ENCODE results near the gene FOXN3.

The FOXN3 gene

DNA sequence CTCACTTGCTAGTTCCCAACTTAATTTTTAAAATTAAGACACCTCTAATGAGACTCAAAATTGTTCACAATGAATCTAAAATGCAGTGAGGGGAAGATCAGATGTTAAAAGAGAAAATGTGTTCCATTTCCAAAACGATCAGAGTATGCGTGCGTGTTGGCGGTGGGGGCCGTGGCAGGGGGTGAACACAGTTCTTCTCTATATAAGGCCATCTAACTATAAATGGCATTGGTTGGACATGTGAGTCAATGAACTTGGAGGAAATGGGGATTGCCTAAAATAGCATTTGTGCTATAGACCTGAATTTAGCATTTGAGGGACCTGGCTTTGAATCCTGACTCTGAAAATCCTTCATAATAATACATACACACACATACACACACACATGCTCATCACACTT is 149.4 kb downstream of the FOXN3 start:
- no peak overlapping the region for H3K27ac ChIP-seq
- POLR2A ChIA-PET (ENCODE audit: low non-redundant PET): no interaction called here
- DNase-seq (ENCODE audit: low spot score): no peak
- CTCF ChIA-PET: no interaction called here
- TF ChIP-seq, protein P1, sequence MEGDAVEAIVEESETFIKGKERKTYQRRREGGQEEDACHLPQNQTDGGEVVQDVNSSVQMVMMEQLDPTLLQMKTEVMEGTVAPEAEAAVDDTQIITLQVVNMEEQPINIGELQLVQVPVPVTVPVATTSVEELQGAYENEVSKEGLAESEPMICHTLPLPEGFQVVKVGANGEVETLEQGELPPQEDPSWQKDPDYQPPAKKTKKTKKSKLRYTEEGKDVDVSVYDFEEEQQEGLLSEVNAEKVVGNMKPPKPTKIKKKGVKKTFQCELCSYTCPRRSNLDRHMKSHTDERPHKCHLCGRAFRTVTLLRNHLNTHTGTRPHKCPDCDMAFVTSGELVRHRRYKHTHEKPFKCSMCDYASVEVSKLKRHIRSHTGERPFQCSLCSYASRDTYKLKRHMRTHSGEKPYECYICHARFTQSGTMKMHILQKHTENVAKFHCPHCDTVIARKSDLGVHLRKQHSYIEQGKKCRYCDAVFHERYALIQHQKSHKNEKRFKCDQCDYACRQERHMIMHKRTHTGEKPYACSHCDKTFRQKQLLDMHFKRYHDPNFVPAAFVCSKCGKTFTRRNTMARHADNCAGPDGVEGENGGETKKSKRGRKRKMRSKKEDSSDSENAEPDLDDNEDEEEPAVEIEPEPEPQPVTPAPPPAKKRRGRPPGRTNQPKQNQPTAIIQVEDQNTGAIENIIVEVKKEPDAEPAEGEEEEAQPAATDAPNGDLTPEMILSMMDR (conservative IDR thresholded peaks at IDR 0.05; ENCODE audit: low read depth): no peak

GRCh38 chr14:89267163-89267562 is 149.9 kb downstream of the FOXN3 start:
- no peak overlapping the region for H3K27ac ChIP-seq
- POLR2A ChIA-PET (ENCODE audit: low non-redundant PET): no interaction called here
- DNase-seq (ENCODE audit: low spot score): no peak
- CTCF ChIA-PET: no interaction called here
- TF ChIP-seq, protein P1 (conservative IDR thresholded peaks at IDR 0.05; ENCODE audit: low read depth): no peak

GRCh38 chr14:89266754-89267153 is 150.3 kb downstream of the FOXN3 start:
- no peak for DNase-seq (ENCODE audit: low spot score)
- H3K27ac ChIP-seq: no peak overlapping the region
- TF ChIP-seq, protein P1 (conservative IDR thresholded peaks at IDR 0.05; ENCODE audit: low read depth): no peak
- ChIA-PET CTCF (interaction anchor here (0.6 kb wide), 1 partner anchor 83 kb away, joined by 3 read pairs; no protein-coding TSS in a partner anchor), POLR2A (ENCODE audit: low non-redundant PET) (no interaction called here)

DNA sequence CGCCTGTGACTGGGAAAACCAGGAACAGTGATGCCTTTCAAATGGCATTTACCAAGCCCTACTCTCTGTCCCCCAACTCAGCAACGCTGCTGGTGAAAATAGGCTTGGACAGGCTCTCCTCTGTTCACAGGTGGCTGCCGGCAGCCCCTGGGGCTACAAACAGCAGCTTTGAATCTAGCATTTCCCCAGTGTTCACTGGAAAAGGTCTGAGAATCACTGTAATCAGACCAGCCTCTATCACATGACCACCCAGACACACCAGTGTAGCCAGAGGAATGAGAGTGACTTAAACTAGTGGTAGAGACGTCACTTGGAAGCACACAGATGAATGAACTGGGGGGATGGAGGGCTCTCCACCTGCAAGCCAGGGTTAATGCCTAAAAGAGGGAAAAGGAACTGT is 151.8 kb downstream of the FOXN3 start:
- no peak overlapping the region for H3K27ac ChIP-seq
- ChIA-PET CTCF (no interaction called here), POLR2A (ENCODE audit: low non-redundant PET) (no interaction called here)
- TF ChIP-seq, protein P1 (conservative IDR thresholded peaks at IDR 0.05; ENCODE audit: low read depth): no peak
- no peak for DNase-seq (ENCODE audit: low spot score)

- TF ChIP-seq, protein P1 (conservative IDR thresholded peaks at IDR 0.05; ENCODE audit: low read depth): no peak
- H3K27ac ChIP-seq: no peak overlapping the region
- ChIA-PET POLR2A (ENCODE audit: low non-redundant PET) (no interaction called here), CTCF (no interaction called here)
- DNase-seq (ENCODE audit: low spot score): no peak
Measured at GRCh38 chr14:89264196-89264800, 152.7 kb downstream of the FOXN3 start.

DNA sequence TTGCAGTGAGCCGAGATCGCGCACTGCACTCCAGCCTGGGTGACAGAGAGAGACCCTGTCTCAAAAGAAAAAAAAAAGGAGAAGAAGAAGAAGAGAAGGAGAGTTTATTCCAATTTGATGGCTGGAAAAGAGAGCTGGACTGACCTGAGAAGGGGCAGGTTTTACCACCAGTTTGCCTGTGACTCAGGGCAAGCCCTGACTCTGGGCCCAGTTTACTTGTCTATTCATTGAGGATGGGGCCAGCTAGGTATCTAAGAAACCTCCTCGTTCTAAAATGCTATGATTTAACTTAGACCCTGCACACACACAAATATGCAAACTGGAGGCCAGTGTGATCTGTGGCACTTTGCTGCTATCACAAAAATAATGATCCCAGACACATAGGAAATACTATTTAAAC is 155.0 kb downstream of the FOXN3 start:
- no peak overlapping the region for H3K27ac ChIP-seq
- TF ChIP-seq, protein P1 (conservative IDR thresholded peaks at IDR 0.05; ENCODE audit: low read depth): no peak
- POLR2A ChIA-PET (ENCODE audit: low non-redundant PET): no interaction called here
- CTCF ChIA-PET: interaction anchor here (0.6 to 0.7 kb wide), 2 partner anchors 12 to 77 kb away, joined by 3 read pairs; no protein-coding TSS in a partner anchor
- DNase-seq (ENCODE audit: low spot score): no peak
